ENCODE measurements around the gene SORBS2.

DNA sequence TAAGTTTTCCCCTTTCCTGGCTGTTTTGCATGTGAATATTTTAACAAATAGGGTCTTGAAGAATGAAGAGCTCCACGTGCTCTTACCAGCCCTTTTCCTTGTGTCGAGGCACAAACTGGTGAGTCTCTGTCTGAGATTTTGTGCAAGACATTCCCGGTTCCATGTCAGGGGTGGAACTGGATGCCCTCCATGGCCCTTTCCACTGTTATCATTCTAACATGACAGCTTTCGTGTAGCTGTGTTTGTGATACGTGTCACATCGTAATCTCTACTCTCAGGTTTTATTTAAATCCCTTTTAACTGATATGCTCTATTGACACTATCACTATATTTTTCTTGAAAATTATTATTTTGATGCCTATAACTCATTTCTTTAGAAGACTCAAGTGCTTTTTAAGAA lies 130.4 kb downstream of the SORBS2 start:
- no peak for TF ChIP-seq CTCF (conservative IDR thresholded peaks at IDR 0.05; ENCODE audit: low read length)
- TF ChIP-seq EZH2phosphoT487 (IDR thresholded peaks at IDR 0.05; ENCODE audit: borderline replicate concordance) = no peak

Measured in Loucy (cell line).